Transverse colon (tissue), 3 donors: Measurements from ENCODE around the gene OTOF.

Source experiments
- CTCF ChIP-seq, 5 experiments: fragments of 200-600 bp in 3 of 5; fragments of 450-650 bp in 2 of 5; sonication (generic) in 3 of 5; IDR thresholded peaks; 1 replicate in 2 of 5; 2 replicates in 3 of 5; pipeline ENCODE4 v1.5.1; 2016 to 2017; ENCODE audit warnings: antibody characterized with exemption in 5 of 5, inconsistent platforms in 3 of 5, mild to moderate bottlenecking in 2 of 5, moderate library complexity in 1 of 5
- EP300 ChIP-seq: sonication (generic); formaldehyde crosslinking; IDR thresholded peaks from one replicate; pipeline ENCODE4 v1.6.1; 2017; ENCODE audit warnings: antibody characterized with exemption, low read depth
- POLR2A ChIP-seq: fragments of 450-650 bp; IDR thresholded peaks from one replicate; pipeline ENCODE4 v1.6.1; 2016; ENCODE audit warnings: antibody characterized with exemption, mild to moderate bottlenecking, moderate library complexity

- TF ChIP-seq EP300 (no peak), POLR2A (no peak), CTCF (IDR thresholded peaks at IDR 0.05) (no peak)
Observed at GRCh38 chr2:26482211-26483026, 4.5 kb upstream of the OTOF start.
